Central memory CD8-positive, alpha-beta T cell (primary cell): ENCODE data around the gene MAGI3.

ENCODE experiments used
- ATAC-seq: fragments of 150-1000 bp; cut with Tn5 transposase; replicated peaks from 2 replicates; pipeline ENCODE4 v1.10.0; 2022; ENCODE audit warnings: mild to moderate bottlenecking, moderate FRiP score, moderate number of reproducible peaks; ENCODE audit not compliant: poor library complexity, severe bottlenecking; ENCODE audit errors: extremely low read depth
- DNase-seq, 2 donors: peaks; one replicate each; pipeline ENCODE4 v3.0.0; 2021; ENCODE audit warnings: low spot score in 2 of 2
- H3K27ac Mint-ChIP-seq: one replicate; pipeline ENCODE4 v1.8.0; 2022; ENCODE audit warnings: low read depth, mild to moderate bottlenecking, moderate library complexity, mixed read lengths
- H3K27me3 Mint-ChIP-seq: one replicate; pipeline ENCODE4 v1.8.0; 2022; ENCODE audit warnings: mixed read lengths
- H3K36me3 Mint-ChIP-seq: one replicate; pipeline ENCODE4 v1.8.0; 2022; ENCODE audit warnings: mild to moderate bottlenecking, moderate library complexity, mixed read lengths; ENCODE audit not compliant: insufficient read depth
- H3K4me1 Mint-ChIP-seq: one replicate; pipeline ENCODE4 v1.8.0; 2022; ENCODE audit warnings: mixed read lengths
- H3K4me3 Mint-ChIP-seq: one replicate; pipeline ENCODE4 v1.8.0; 2022; ENCODE audit warnings: mild to moderate bottlenecking, moderate library complexity, mixed read lengths
- H3K9me3 Mint-ChIP-seq: one replicate; pipeline ENCODE4 v1.8.0; 2022; ENCODE audit warnings: mixed read lengths

Gene MAGI3

GRCh38 chr1:113641396-113641795 is 251.1 kb downstream of the MAGI3 start:
- no peaks in the 10 kb centered on the region for H3K9me3 Mint-ChIP-seq

GRCh38 chr1:113647164-113647563 is 256.8 kb downstream of the MAGI3 start:
- DNase-seq: no peak
- Mint-ChIP-seq H3K27ac (no peak overlapping the region), H3K9me3 (no peaks in the 10 kb centered on the region), H3K4me1 (no peaks in the 10 kb centered on the region), H3K4me3 (no peak overlapping the region), H3K27me3 (no peaks in the 10 kb centered on the region), H3K36me3 (no peaks in the 10 kb centered on the region)
- no peak for ATAC-seq

More at GRCh38 chr1:113641396-113641795, 251.1 kb downstream of the MAGI3 start:
- Mint-ChIP-seq H3K27ac (no peak overlapping the region), H3K4me1 (no peaks in the 10 kb centered on the region), H3K4me3 (no peak overlapping the region), H3K27me3 (peaks cover 16% of the 10 kb centered on the region), H3K36me3 (no peaks in the 10 kb centered on the region)
- ATAC-seq (no peak), DNase-seq (no peak)

- no peaks in the 10 kb centered on the region for H3K9me3 Mint-ChIP-seq
- H3K27ac Mint-ChIP-seq: no peak overlapping the region
- H3K27me3 Mint-ChIP-seq: no peaks in the 10 kb centered on the region
- H3K36me3 Mint-ChIP-seq: no peaks in the 10 kb centered on the region
- DNase-seq (no peak), ATAC-seq (no peak)
- no peaks in the 10 kb centered on the region for H3K4me1 Mint-ChIP-seq
- H3K4me3 Mint-ChIP-seq: no peak overlapping the region
These were observed 258.2 kb downstream of the MAGI3 start for GRCh38 chr1:113648478-113648877.

- Mint-ChIP-seq H3K4me3 (no peak overlapping the region), H3K9me3 (no peaks in the 10 kb centered on the region), H3K27ac (no peak overlapping the region), H3K36me3 (no peaks in the 10 kb centered on the region), H3K4me1 (no peaks in the 10 kb centered on the region), H3K27me3 (no peaks in the 10 kb centered on the region)
- DNase-seq: no peak
- ATAC-seq: no peak
These were observed 262.5 kb downstream of the MAGI3 start for GRCh38 chr1:113652771-113653170.

GRCh38 chr1:113653741-113654140 is 263.4 kb downstream of the MAGI3 start:
- H3K27me3 Mint-ChIP-seq: no peaks in the 10 kb centered on the region
- no peak overlapping the region for H3K4me3 Mint-ChIP-seq
- H3K4me1 Mint-ChIP-seq: no peaks in the 10 kb centered on the region
- no peaks in the 10 kb centered on the region for H3K9me3 Mint-ChIP-seq
- no peak for DNase-seq
- no peaks in the 10 kb centered on the region for H3K36me3 Mint-ChIP-seq
- H3K27ac Mint-ChIP-seq: no peak overlapping the region
- no peak for ATAC-seq

GRCh38 chr1:113654883-113655282 is 264.6 kb downstream of the MAGI3 start:
- Mint-ChIP-seq H3K27me3 (no peaks in the 10 kb centered on the region), H3K4me3 (no peak overlapping the region), H3K27ac (no peak overlapping the region), H3K36me3 (no peaks in the 10 kb centered on the region), H3K9me3 (no peaks in the 10 kb centered on the region), H3K4me1 (no peaks in the 10 kb centered on the region)
- no peak for DNase-seq
- ATAC-seq: no peak

GRCh38 chr1:113657126-113657525 is 266.8 kb downstream of the MAGI3 start:
- Mint-ChIP-seq H3K27ac (no peak overlapping the region), H3K36me3 (no peaks in the 10 kb centered on the region), H3K27me3 (no peaks in the 10 kb centered on the region), H3K4me1 (no peaks in the 10 kb centered on the region), H3K4me3 (no peak overlapping the region), H3K9me3 (no peaks in the 10 kb centered on the region)
- no peak for ATAC-seq
- no peak for DNase-seq

- ATAC-seq (no peak), DNase-seq (no peak)
- Mint-ChIP-seq H3K27ac (no peak overlapping the region), H3K4me1 (no peaks in the 10 kb centered on the region), H3K9me3 (no peaks in the 10 kb centered on the region), H3K36me3 (no peaks in the 10 kb centered on the region), H3K27me3 (no peaks in the 10 kb centered on the region), H3K4me3 (no peak overlapping the region)
These were observed 267.3 kb downstream of the MAGI3 start for GRCh38 chr1:113657556-113658063.

- H3K36me3 Mint-ChIP-seq: no peaks in the 10 kb centered on the region
- H3K27me3 Mint-ChIP-seq: no peaks in the 10 kb centered on the region
- H3K9me3 Mint-ChIP-seq: no peaks in the 10 kb centered on the region
- no peak overlapping the region for H3K4me3 Mint-ChIP-seq
- no peak for ATAC-seq
- DNase-seq: no peak
- no peak overlapping the region for H3K27ac Mint-ChIP-seq
- H3K4me1 Mint-ChIP-seq: no peaks in the 10 kb centered on the region
These were observed 268.7 kb downstream of the MAGI3 start for GRCh38 chr1:113659035-113659434.

GRCh38 chr1:113659556-113659955 is 269.2 kb downstream of the MAGI3 start:
- no peaks in the 10 kb centered on the region for H3K4me1 Mint-ChIP-seq

GRCh38 chr1:113660088-113660487 is 269.8 kb downstream of the MAGI3 start:
- Mint-ChIP-seq H3K4me1 (no peaks in the 10 kb centered on the region), H3K27ac (no peak overlapping the region), H3K36me3 (no peaks in the 10 kb centered on the region), H3K27me3 (no peaks in the 10 kb centered on the region), H3K9me3 (no peaks in the 10 kb centered on the region), H3K4me3 (no peak overlapping the region)
- ATAC-seq: no peak
- DNase-seq: no peak

More at GRCh38 chr1:113659556-113659955, 269.2 kb downstream of the MAGI3 start:
- no peaks in the 10 kb centered on the region for H3K36me3 Mint-ChIP-seq
- H3K27ac Mint-ChIP-seq: no peak overlapping the region
- DNase-seq (no peak), ATAC-seq (no peak)
- H3K4me3 Mint-ChIP-seq: no peak overlapping the region
- H3K9me3 Mint-ChIP-seq: no peaks in the 10 kb centered on the region
- no peaks in the 10 kb centered on the region for H3K27me3 Mint-ChIP-seq

- DNase-seq (no peak), ATAC-seq (no peak)
- H3K9me3 Mint-ChIP-seq: no peaks in the 10 kb centered on the region
- no peaks in the 10 kb centered on the region for H3K27me3 Mint-ChIP-seq
- no peaks in the 10 kb centered on the region for H3K4me1 Mint-ChIP-seq
- H3K4me3 Mint-ChIP-seq: no peak overlapping the region
- no peaks in the 10 kb centered on the region for H3K36me3 Mint-ChIP-seq
- no peak overlapping the region for H3K27ac Mint-ChIP-seq
These were observed 271.8 kb downstream of the MAGI3 start for GRCh38 chr1:113662101-113662500.

- Mint-ChIP-seq H3K27me3 (no peaks in the 10 kb centered on the region), H3K4me3 (no peak overlapping the region), H3K4me1 (no peaks in the 10 kb centered on the region), H3K9me3 (no peaks in the 10 kb centered on the region), H3K36me3 (no peaks in the 10 kb centered on the region), H3K27ac (no peak overlapping the region)
- no peak for ATAC-seq
- no peak for DNase-seq
These were observed 273.0 kb downstream of the MAGI3 start for GRCh38 chr1:113663165-113663951.
